PFSK-1 (cell line): ENCODE data around the gene SLC34A1.

Experiments
- FOXP2 ChIP-seq: optimal IDR thresholded peaks from 2 replicates; pipeline ENCODE3; 2011; ENCODE audit warnings: borderline replicate concordance, control low read depth, inconsistent platforms; ENCODE audit not compliant: insufficient read depth; ENCODE audit errors: extremely low read length, extremely low read depth
- POLR2AphosphoS5 ChIP-seq: IDR thresholded peaks from 2 replicates; pipeline ENCODE4 v1.6.1; 2012; ENCODE audit warnings: low read depth, mild to moderate bottlenecking, control low read depth, low read length, moderate library complexity
- SIN3A ChIP-seq: IDR thresholded peaks from 2 replicates; pipeline ENCODE4 v1.6.1; 2012; ENCODE audit warnings: mild to moderate bottlenecking, low read length, moderate library complexity, borderline replicate concordance; ENCODE audit not compliant: insufficient read depth
- TAF1 ChIP-seq: IDR thresholded peaks from 2 replicates; pipeline ENCODE4 v1.6.1; 2012; ENCODE audit warnings: low read length, control low read depth, borderline replicate concordance; ENCODE audit not compliant: insufficient read depth
- TF ChIP-seq, protein P1 (sequence below), 2 experiments: IDR thresholded peaks; 2 replicates each; pipeline versions ENCODE4 v1.6.1 to v1.8.0; 2011 to 2012; ENCODE audit warnings: low read depth in 2 of 2, low read length in 2 of 2, control low read depth in 1 of 2, inconsistent platforms in 1 of 2, mild to moderate bottlenecking in 1 of 2, moderate library complexity in 1 of 2; ENCODE audit not compliant: insufficient read depth in 1 of 2

SLC34A1 gene

DNA sequence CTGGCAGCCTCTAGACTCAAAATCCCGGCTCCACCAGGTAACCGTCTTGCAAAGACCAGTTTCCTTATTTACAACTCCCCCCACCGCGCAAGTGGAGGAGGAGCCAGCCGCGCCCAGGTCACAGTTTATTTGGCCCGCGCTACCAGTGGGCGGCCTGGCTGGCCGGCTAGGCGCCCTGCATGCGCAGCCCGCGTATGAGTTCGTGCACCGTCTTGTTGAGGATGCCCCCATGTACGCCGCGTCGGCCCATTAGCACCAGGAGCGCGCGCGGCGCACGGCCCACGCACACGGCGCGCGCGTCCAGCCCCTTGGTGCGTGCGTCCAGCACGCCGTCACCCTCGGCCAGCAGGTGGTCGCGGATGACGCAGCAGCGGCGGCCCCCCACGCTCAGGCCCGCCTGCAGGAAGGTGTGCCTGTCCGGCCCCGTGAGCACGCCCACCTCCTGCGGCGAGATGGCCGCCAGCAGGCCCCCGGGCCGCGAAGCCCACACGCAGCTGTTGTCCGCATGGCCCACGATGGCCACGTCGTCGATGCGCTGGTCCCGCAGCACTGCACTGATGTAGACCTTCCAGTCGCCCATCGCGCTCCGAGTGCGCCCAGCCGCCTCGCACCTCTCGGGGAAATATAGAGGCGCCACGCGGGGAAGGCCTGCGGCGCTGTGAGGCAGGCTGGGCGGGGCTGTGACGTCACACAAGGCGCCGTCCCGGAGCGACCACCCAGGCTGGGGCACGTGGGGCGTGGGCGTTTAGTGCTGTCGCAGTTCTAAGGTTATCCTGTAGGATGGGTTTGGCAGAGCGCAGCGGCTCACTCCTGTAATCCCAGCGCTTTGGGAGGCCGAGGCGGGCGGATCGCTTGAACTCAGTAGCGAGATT lies 16.0 kb downstream of the SLC34A1 start, which contains the start of gene PFN3:
Gene PFN3 (minus strand): TSS at position 665 of the 872 bp plus-strand sequence. CDS start 85 bp downstream, at position 580.
- TF ChIP-seq, protein P1, sequence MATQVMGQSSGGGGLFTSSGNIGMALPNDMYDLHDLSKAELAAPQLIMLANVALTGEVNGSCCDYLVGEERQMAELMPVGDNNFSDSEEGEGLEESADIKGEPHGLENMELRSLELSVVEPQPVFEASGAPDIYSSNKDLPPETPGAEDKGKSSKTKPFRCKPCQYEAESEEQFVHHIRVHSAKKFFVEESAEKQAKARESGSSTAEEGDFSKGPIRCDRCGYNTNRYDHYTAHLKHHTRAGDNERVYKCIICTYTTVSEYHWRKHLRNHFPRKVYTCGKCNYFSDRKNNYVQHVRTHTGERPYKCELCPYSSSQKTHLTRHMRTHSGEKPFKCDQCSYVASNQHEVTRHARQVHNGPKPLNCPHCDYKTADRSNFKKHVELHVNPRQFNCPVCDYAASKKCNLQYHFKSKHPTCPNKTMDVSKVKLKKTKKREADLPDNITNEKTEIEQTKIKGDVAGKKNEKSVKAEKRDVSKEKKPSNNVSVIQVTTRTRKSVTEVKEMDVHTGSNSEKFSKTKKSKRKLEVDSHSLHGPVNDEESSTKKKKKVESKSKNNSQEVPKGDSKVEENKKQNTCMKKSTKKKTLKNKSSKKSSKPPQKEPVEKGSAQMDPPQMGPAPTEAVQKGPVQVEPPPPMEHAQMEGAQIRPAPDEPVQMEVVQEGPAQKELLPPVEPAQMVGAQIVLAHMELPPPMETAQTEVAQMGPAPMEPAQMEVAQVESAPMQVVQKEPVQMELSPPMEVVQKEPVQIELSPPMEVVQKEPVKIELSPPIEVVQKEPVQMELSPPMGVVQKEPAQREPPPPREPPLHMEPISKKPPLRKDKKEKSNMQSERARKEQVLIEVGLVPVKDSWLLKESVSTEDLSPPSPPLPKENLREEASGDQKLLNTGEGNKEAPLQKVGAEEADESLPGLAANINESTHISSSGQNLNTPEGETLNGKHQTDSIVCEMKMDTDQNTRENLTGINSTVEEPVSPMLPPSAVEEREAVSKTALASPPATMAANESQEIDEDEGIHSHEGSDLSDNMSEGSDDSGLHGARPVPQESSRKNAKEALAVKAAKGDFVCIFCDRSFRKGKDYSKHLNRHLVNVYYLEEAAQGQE (IDR thresholded peaks at IDR 0.05; ENCODE audit: insufficient read depth in 1 of 2, low read depth in 2 of 2, low read length in 2 of 2), result no peak
- TF ChIP-seq POLR2AphosphoS5 (no peak), FOXP2 (no peak), SIN3A (no peak), TAF1 (no peak)

DNA sequence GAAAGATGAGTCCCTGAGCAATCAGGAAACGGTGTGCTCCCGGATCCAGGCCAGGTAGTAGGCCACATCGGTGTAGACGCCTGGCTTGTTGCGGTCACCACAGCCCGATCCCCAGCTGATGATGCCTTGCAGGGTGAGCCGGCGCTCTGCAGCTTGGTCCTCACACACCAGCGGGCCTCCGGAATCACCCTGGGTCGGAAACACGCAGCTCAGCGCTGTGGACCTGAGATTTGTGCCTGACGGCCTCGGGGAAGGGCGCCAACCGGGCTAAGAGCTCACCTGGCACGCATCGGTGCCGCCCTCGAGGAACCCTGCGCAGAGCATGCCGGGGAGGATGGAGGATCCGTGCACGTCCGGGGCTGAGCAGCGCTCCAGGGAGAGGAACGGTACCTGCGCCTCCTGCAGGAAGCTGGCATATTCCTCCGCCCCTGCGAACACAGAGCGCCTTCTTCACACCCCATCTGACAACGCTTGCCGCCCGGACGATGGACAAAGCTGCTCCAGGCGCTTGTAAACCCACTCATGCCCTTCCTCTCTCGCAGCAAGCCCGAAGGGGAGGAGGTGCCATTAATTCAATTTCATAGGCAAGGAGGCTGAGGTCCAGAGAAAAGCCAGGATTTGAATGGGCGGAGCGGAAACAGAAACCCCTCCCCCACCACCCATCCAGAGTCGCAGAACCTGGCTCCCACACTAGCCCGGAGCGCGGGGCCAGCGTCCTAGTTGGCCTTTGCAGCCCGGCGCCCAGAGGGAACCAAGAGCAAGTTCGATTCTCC lies 18.2 kb downstream of the SLC34A1 start:
- peak; percentile 26 for TF ChIP-seq FOXP2
- TF ChIP-seq POLR2AphosphoS5, result no peak

DNA sequence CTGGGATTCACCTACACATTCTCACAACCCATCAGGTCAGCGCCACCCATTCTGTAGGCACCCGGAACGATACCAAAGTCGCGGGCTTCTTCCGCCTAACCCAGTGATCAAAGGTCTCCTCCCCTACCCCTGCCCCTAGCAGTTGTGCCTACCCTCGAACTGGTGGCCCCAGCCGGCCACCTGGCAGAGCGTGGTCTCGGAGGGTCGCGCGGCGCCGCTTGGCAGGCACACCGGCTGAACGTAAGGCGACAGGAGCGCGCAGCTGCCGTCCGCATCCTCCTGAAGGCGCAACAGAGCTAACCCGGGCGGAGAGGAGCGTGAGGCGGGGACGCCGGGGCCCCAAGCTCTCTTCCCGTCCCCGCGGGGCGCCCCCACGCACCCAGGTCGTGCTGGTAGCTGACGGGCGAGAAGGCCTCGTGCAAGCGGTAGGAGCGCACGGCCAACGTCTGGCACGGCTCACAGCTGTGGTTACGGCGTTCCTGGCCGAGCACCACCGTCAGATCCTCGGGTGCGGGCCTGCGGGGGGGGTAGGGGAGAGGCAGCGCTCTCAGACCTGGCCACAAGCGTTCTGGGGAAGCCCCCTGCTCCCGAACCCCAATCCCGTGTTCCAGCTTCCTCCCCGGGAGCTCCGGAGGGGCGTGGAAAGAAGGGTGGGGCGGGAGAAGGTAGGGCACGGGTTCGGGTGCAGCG lies 19.0 kb downstream of the SLC34A1 start:
- TF ChIP-seq POLR2AphosphoS5 (no peak), SIN3A (no peak), FOXP2 (no peak), TAF1 (no peak)
- TF ChIP-seq, protein P1 (IDR thresholded peaks at IDR 0.05; ENCODE audit: insufficient read depth in 1 of 2, low read depth in 2 of 2, low read length in 2 of 2), result no peak

DNA sequence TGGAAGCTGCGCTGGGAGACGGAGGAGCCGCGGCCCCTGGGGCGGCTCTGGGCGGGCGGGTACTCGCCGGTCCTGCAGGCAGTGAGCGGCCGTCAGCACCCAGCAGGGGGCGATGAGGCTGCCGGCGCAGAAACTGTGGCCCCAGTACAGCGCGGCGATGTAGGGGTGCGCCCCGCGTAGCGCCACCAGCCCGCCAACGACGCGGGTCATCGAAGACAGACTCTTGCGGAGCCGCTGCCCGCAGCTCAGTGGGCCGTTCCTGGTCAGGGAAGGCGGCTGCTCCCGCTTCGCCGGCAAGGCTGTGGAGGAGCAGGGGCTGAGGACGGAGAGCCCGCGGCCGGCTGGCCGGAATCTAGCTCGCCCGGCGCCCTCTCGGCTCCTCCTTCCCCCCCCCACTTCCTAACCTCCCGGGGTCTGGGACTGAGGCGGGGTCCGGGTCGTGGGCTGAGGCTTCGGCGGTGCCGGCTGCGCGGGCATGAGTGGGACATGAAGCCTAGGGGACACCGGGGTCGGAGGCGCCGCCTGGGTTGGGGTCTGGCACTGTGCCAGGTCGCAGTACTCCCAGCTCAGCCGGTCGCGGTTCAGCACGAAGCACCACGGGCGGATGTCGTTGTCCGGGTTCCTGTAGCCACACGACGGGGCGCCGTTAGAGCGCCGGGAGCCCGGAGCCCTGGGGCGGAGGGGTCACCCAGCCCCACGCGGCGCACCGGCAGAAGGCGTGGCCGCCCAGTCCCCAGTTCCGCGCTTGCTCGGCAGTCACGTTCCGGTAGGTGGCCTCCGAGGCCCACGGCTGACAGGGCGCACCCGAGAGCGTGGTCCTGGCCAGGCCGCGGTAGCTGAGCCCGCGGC lies 19.8 kb downstream of the SLC34A1 start:
- TF ChIP-seq TAF1, result 0 out of 2 replicates have a peak, but pooled peaks have one; percentile 17
- peak; percentile 90 for TF ChIP-seq FOXP2
- TF ChIP-seq POLR2AphosphoS5, result peak; percentile 68; the same call in 1 of the 2 replicates
- TF ChIP-seq, protein P1 (IDR thresholded peaks at IDR 0.05; ENCODE audit: insufficient read depth in 1 of 2, low read depth in 2 of 2, low read length in 2 of 2), result no peak
